DMS79 treated with DMSO at 0.1 percent for 48 hours (cell line): ENCODE measurements around the gene LBHD1.
"Not testable (repeated sequence)": the region's sequence is repeated elsewhere in the genome, so short reads cannot be mapped to it uniquely, and the experiment has no call there.

ENCODE experiments used
- DNase-seq: peaks from one replicate; lab custom pipeline; 2025; lab: John Stamatoyannopoulos, UW

The LBHD1 gene

GRCh38 chr11:62671608-62672389 lies at the start of gene LBHD1, which contains the start of gene UQCC3:
Gene LBHD1, minus strand, starts transcription at chr11:62672267. Its CDS starts 2,236 bp downstream, at chr11:62670031.
Gene UQCC3, plus strand, starts transcription at chr11:62671673. Its CDS starts 73 bp downstream, at chr11:62671746.
- peak; percentile 95 for DNase-seq

- no peak for DNase-seq
These were observed 47.4 kb upstream of the LBHD1 start for GRCh38 chr11:62719302-62719978.

- no peak for DNase-seq
These were observed 44.7 kb upstream of the LBHD1 start for GRCh38 chr11:62716816-62717215.

GRCh38 chr11:62716206-62716605 lies 44.1 kb upstream of the LBHD1 start:
- DNase-seq, result no peak

- no peak for DNase-seq
These were observed 43.4 kb upstream of the LBHD1 start for GRCh38 chr11:62715150-62716130.

GRCh38 chr11:62713343-62713742 lies 41.3 kb upstream of the LBHD1 start:
- DNase-seq, result no peak

- no peak for DNase-seq
These were observed 40.8 kb upstream of the LBHD1 start for GRCh38 chr11:62712861-62713260.

- DNase-seq, result no peak
These were observed 40.3 kb upstream of the LBHD1 start for GRCh38 chr11:62712276-62712812.

- DNase-seq, result no peak
These were observed 37.9 kb upstream of the LBHD1 start for GRCh38 chr11:62710001-62710345.

- peak; percentile 99 for DNase-seq
These were observed 37.4 kb upstream of the LBHD1 start for GRCh38 chr11:62709247-62710000.

- peak; percentile 73 for DNase-seq
These were observed 36.7 kb upstream of the LBHD1 start for GRCh38 chr11:62708793-62709192.

- DNase-seq, result no peak
These were observed 36.3 kb upstream of the LBHD1 start for GRCh38 chr11:62708392-62708791.

- DNase-seq, result peak; percentile 96
These were observed 35.3 kb upstream of the LBHD1 start, which contains the start of the genes BSCL2 and GNG3 for GRCh38 chr11:62707277-62707861. Gene BSCL2, minus strand, starts transcription at chr11:62707424. Its CDS starts 229 bp downstream, at chr11:62707195. Gene GNG3, plus strand, starts transcription at chr11:62707676. Its CDS starts 620 bp downstream, at chr11:62708296.

GRCh38 chr11:62706850-62707247 lies 34.8 kb upstream of the LBHD1 start:
- DNase-seq, result no peak

GRCh38 chr11:62705880-62706849 lies 34.1 kb upstream of the LBHD1 start:
- DNase-seq, result peak; percentile 94

- peak; percentile 58 for DNase-seq
These were observed 33.3 kb upstream of the LBHD1 start for GRCh38 chr11:62705413-62705812.

GRCh38 chr11:62703921-62704320 lies 31.9 kb upstream of the LBHD1 start:
- not testable (repeated sequence) for DNase-seq

- DNase-seq, result no peak
These were observed 30.2 kb upstream of the LBHD1 start for GRCh38 chr11:62702246-62702645.

GRCh38 chr11:62694455-62695167 lies 22.5 kb upstream of the LBHD1 start:
- peak; percentile 11 for DNase-seq
